GM20000 (cell line): Measurements from ENCODE around the gene SAYSD1.

Experiments
- DNase-seq: peaks from one replicate; pipeline ENCODE4 v3.0.0; 2012; ENCODE audit warnings: low spot score
- CTCF ChIP-seq: IDR thresholded peaks from 2 replicates; pipeline ENCODE4 v1.5.1; 2012; ENCODE audit warnings: mild to moderate bottlenecking, control low read depth; ENCODE audit errors: extremely low read depth, missing control alignments

SAYSD1 gene

DNA sequence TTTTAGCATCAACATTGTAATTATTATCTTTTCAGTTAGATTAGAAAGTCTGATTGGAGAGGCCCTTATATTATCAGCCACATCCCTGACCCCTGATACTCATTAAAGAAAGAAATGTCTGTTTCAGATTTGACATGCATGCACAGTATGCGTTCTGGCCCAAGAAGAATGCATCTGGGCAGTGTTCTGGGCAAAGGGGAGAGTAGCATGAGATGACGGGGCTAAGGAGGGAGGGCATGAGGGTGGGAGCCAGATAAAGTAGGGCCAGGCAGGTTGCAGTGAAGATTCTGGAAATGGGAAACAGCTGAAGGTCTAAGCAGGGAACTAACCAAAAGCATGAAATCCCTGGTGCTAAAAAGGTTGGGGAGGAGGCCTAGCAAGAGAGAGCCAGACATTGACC is 7.3 kb downstream of the SAYSD1 start:
- TF ChIP-seq CTCF, result no peak
- DNase-seq, result no peak

DNA sequence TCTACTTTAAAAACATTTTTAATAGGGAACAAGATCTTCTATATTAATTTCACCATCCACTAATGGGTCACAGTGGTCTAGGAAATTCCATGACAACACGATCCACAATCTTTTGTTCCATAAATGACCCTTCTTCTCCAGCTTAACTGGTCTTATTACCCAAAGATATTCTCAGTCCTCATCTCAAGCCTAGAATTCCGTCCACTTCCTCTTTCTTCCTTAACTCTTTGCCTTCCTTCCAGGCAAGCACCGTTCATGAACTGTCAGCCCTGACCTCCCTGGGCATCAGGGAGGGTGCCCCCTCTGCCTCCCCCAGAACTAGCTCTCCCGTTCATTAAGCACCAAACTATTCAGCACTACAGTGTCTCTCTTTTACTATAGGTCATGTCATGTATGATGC is 8.0 kb downstream of the SAYSD1 start:
- DNase-seq, result no peak
- no peak for TF ChIP-seq CTCF

- no peak for DNase-seq
- TF ChIP-seq CTCF, result no peak
Measured at GRCh38 chr6:39104528-39104927, 10.5 kb downstream of the SAYSD1 start.

- no peak for TF ChIP-seq CTCF
- no peak for DNase-seq
Measured at GRCh38 chr6:39102821-39103136, 12.2 kb downstream of the SAYSD1 start.

DNA sequence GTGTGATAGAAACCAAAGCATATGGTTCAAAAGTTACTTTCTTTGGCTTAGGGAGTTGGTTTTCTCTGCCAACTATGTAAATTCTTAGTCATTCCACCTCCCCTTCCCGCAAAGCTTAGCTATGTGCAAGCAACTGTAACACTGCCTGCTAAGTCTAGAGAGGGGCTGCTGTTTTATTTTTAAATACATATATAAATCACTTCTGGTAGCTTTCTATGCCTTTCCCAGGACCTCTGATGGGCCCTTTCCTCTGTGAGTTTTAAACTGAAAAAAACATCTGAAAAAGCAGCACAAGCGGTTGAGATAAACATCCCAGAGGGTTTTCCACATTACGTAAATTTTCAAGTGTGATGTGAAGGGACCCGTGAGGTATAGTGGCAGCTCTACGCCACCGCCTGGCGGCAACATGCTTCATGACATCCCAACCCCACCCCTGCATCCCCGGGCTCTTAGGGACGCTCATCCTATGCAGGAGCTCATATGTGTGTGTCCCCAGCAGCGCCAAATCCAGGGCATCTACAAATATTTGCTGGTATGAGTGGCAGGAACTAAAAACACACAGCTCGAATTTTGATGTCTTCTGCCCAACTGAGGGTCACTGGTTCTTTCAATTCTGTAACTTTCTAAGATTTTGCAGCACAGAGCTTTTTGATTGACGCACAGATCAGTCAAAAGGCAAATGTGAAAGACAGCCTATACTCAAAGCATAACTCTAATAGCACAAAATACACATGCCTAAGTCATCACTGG is 12.7 kb downstream of the SAYSD1 start:
- TF ChIP-seq CTCF, result peak; percentile 42
- DNase-seq, result peak; percentile 49

GRCh38 chr6:39100358-39100757 is 14.6 kb downstream of the SAYSD1 start:
- no peak for TF ChIP-seq CTCF
- no peak for DNase-seq

DNA sequence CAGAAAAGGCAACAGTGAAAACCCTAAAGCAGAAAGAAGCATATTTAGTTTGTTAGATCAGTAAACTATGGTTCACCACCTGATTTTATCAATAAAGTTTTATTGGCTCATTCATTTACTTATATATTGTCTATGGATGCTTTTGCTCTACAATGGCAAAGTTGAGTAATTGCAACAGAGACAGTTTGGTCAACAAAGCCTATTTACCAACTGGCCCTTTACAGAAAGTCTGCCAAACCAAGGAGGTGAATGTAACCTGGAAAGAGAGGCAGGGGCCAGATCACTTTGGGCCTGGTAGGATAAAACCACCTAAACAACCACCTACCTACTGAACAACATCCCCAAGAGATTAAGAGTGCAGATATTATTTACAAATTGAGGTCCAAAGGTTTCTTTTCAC is 19.4 kb downstream of the SAYSD1 start:
- no peak for DNase-seq
- no peak for TF ChIP-seq CTCF
